SIG-M5 treated with dmso at 0.1 percent for 504 hours (cell line): ENCODE measurements around the gene SPANXN3.
"Not testable (repeated sequence)": the region's sequence is repeated elsewhere in the genome, so short reads cannot be mapped to it uniquely, and the experiment has no call there.

Source experiments
- DNase-seq: peaks from one replicate; lab custom pipeline; 2025; ENCODE audit not compliant: unreplicated experiment; lab: John Stamatoyannopoulos, UW

SPANXN3 gene, protein sequence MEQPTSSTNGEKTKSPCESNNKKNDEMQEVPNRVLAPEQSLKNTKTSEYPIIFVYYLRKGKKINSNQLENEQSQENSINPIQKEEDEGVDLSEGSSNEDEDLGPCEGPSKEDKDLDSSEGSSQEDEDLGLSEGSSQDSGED

GRCh38 chrX:143517375-143517774 lies at the start of gene SPANXN3:
SPANXN3 (minus strand) TSS chrX:143517475; CDS start chrX:143517391, 84 bp downstream.
- DNase-seq, result not testable (repeated sequence)

GRCh38 chrX:143536176-143536575 lies 18.9 kb upstream of the SPANXN3 start:
- no peak for DNase-seq

GRCh38 chrX:143502196-143502595 lies 15.1 kb downstream of the SPANXN3 start:
- DNase-seq, result not testable (repeated sequence)

DNA sequence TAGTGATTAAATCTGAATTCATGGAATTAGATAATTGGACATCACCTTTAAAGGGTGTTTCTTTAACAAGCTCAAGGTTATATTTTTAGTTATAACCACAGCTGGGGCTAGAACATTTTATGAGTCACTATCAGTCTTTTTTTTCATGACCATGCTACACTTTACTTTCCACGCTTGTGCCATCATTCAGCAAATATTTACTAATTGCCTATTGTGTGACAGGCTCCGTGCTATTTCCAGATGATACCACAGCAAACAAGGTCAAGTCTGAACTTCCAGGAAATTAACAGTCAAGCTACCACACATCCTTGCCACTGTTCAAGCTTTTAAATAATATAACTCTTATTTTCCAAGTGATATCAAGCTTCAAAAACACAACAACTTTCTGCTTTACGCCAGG lies 16.5 kb downstream of the SPANXN3 start:
- no peak for DNase-seq

- DNase-seq, result no peak
Observed at GRCh38 chrX:143486105-143486504, 31.2 kb downstream of the SPANXN3 start.

- DNase-seq, result no peak
Observed at GRCh38 chrX:143476751-143477150, 40.5 kb downstream of the SPANXN3 start.

GRCh38 chrX:143472347-143472938 lies 44.8 kb downstream of the SPANXN3 start:
- no peak for DNase-seq

DNA sequence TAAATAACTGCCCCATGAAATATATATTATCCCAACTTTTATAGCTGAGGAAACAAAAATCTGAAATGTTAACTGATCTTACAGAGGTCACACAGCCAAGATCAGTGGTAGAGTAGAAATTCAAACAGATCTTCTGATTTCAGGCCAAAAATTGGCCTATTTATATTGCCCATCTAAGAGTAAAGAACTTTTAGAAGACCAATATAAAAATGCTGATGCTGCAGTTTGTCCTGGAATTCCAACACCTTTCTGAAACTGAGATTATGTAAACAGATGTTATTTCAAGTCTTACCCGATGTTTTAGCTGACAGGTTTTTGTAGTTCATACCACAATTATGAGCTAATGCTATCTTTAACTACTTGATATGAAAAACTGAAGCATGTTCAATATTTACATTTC lies 51.1 kb downstream of the SPANXN3 start:
- no peak for DNase-seq

GRCh38 chrX:143462696-143463095 lies 54.6 kb downstream of the SPANXN3 start:
- no peak for DNase-seq

DNA sequence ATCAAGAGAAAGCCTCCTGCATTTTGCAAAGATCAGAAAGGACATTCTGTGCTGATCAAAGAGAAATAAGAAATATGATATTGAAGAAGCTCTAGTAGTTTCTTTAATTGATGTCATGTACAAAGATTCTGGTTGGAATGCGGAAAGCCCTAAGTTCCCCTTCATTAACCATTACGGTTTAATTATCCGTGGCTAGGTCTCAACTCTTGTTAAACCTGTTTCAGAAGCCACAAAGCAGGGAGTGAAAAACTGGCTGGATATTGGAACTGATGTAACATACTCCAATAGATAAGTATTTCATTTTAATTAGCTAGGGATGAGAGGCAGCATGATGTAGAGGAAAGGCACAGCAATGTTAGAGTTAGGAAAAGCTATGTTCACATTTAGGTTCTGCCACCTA lies 55.7 kb downstream of the SPANXN3 start:
- DNase-seq, result no peak
